ENCODE results near the gene CEP63.

CEP63 gene

GRCh38 chr3:134522541-134522940 is 36.7 kb downstream of the CEP63 start:
- TF ChIP-seq CTCF (conservative IDR thresholded peaks at IDR 0.05; ENCODE audit: low read depth, low read length) = no peak
- no peak for DNase-seq (ENCODE audit: low read depth)
- H3K4me3 ChIP-seq (ENCODE audit: low read length) = no peak overlapping the region

GRCh38 chr3:134525293-134525692 is 39.4 kb downstream of the CEP63 start:
- TF ChIP-seq CTCF (conservative IDR thresholded peaks at IDR 0.05; ENCODE audit: low read depth, low read length) = no peak
- DNase-seq (ENCODE audit: low read depth) = no peak

GRCh38 chr3:134526319-134526718 is 40.5 kb downstream of the CEP63 start:
- DNase-seq (ENCODE audit: low read depth) = no peak
- TF ChIP-seq CTCF (conservative IDR thresholded peaks at IDR 0.05; ENCODE audit: low read depth, low read length) = no peak
- H3K4me3 ChIP-seq (ENCODE audit: low read length) = no peak overlapping the region

More at GRCh38 chr3:134525293-134525692, 39.4 kb downstream of the CEP63 start:
- no peak overlapping the region for H3K4me3 ChIP-seq (ENCODE audit: low read length)

DNA sequence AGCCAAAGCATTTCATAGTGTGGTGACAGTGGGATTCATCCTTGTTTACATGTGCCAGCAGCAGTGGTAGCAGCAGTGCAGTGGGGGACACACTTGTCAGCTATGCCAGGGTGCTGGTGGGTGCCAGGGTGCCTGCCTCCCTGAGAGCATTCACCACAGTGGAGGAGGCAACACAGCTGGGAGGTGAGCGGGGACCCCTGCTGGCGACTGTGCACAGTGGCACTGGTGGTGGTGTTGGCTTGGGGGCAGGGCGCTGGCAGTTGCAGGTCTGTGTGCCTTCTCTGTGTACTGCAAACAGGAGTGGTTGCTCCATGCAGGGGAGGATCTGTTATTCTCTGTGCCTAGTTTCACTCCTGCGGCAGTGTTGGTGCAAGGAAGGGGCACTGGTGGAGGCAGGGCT is 41.2 kb downstream of the CEP63 start:
- no peak for DNase-seq (ENCODE audit: low read depth)
- H3K4me3 ChIP-seq (ENCODE audit: low read length) = no peak overlapping the region
- TF ChIP-seq CTCF (conservative IDR thresholded peaks at IDR 0.05; ENCODE audit: low read depth, low read length) = peak; percentile 44

- no peak for DNase-seq (ENCODE audit: low read depth)
- no peak for TF ChIP-seq CTCF (conservative IDR thresholded peaks at IDR 0.05; ENCODE audit: low read depth, low read length)
- H3K4me3 ChIP-seq (ENCODE audit: low read length) = no peak overlapping the region
Observed at GRCh38 chr3:134527538-134528186, 41.8 kb downstream of the CEP63 start.

GRCh38 chr3:134533493-134533892 is 47.6 kb downstream of the CEP63 start:
- DNase-seq (ENCODE audit: low read depth) = no peak
- TF ChIP-seq CTCF (conservative IDR thresholded peaks at IDR 0.05; ENCODE audit: low read depth, low read length) = no peak
- H3K4me3 ChIP-seq (ENCODE audit: low read length) = no peak overlapping the region

DNA sequence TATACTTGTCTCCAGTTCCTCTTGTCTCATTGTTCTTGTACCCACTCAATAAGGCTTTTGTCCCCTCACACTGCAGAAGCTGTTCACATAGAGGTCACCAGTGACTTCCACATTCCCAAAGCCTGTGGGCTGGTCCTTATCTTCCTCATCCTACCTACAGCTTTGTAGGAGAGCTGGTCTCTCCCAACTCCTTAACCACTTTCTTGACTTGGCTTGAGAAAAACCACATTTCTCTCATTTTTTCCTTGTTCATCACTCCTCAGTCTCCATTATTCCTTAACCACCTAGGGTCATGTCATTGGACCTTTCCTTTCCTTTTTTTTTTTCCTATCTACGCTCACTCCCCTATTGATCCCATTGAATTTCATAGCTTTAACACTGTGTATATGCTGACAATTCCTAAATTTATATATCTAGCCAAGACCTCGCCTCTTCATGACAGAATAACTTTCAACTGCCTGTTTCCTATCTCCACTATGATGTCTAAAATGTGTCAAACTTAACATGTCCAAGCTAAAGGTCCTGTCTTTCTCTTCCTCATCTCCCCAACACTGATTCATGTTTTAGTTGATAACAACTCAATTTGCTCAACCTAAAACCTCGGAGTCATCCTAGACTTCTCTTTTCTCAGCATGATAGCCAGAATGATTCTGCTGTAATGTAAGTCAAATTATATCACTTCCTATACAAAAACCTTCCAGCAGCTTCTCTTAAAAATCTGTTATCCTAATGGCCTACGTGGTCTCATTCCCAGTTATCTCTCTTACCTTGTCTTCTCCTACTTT is 49.5 kb downstream of the CEP63 start:
- no peak for TF ChIP-seq CTCF (conservative IDR thresholded peaks at IDR 0.05; ENCODE audit: low read depth, low read length)
- no peak for DNase-seq (ENCODE audit: low read depth)
- no peak overlapping the region for H3K4me3 ChIP-seq (ENCODE audit: low read length)

All from retinal pigment epithelial cell (primary cell).